Osteocyte (in vitro differentiated cells): ENCODE results near the gene EN1. TPM values are rescaled to one million over a fixed set of nuclear protein-coding genes. Genes with fewer than 3 reads are reported as not detected.

Experiments
- DNase-seq: peaks from one replicate; pipeline ENCODE4 v3.0.0; 2021; ENCODE audit warnings: mixed read lengths; ENCODE audit not compliant: unreplicated experiment; ENCODE audit errors: extremely low spot score
- H3K27ac Mint-ChIP-seq: one replicate; pipeline ENCODE4 v1.8.0; 2021; ENCODE audit warnings: mild to moderate bottlenecking, mixed read lengths; ENCODE audit not compliant: unreplicated experiment
- H3K27me3 Mint-ChIP-seq: one replicate; pipeline ENCODE4 v1.8.0; 2021; ENCODE audit warnings: mixed read lengths; ENCODE audit not compliant: unreplicated experiment
- H3K36me3 Mint-ChIP-seq: one replicate; pipeline ENCODE4 v1.8.0; 2021; ENCODE audit warnings: mixed read lengths; ENCODE audit not compliant: unreplicated experiment
- H3K4me1 Mint-ChIP-seq: one replicate; pipeline ENCODE4 v1.8.0; 2021; ENCODE audit warnings: mixed read lengths; ENCODE audit not compliant: unreplicated experiment
- H3K4me3 Mint-ChIP-seq: one replicate; pipeline ENCODE4 v1.8.0; 2021; ENCODE audit warnings: mild to moderate bottlenecking, moderate library complexity, mixed read lengths; ENCODE audit not compliant: unreplicated experiment
- H3K9me3 Mint-ChIP-seq: one replicate; pipeline ENCODE4 v1.8.0; 2021; ENCODE audit warnings: mixed read lengths; ENCODE audit not compliant: unreplicated experiment
- CTCF ChIP-seq: fragments of 200-600 bp; sonication (generic); IDR thresholded peaks from 2 replicates; pipeline ENCODE4 v1.5.0; 2021; ENCODE audit warnings: antibody characterized with exemption, mild to moderate bottlenecking, moderate library complexity
- total RNA-seq: library from RNA; stranded (reverse); gene quantifications from 2 replicates; pipeline ENCODE4 v1.2.1, GENCODE V29; 2021

Gene EN1
- total RNA-seq, 1 donor from 2014 or later: not detected

DNA sequence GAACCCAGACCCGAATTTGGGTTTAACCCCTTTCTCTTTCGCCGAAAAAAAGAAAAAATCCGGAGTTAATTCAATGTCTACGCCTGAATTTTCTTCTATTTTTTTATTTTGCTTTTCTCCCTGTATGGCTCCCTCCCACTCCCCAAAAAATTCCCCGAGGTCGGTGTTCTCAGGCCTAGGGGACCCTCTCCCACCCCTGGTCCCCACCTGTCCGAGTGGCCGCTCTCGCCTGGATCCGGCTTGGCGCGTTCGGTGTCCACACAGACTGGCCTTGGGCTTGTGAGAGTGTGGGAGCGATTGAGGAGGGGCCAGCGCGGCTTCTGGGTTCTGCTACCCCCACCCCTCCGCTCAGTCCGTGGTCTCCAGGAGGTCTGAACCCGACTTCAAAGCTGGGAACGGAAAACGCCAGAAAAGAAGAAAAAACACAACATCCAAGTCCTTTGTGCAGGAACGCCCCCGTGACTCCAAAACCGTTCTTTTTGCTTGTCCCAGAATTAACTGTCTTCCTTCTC, 5.7 kb upstream of the EN1 start:
- H3K27me3 Mint-ChIP-seq: peaks cover 90% of the 10 kb centered on the region
- H3K9me3 Mint-ChIP-seq: no peaks in the 10 kb centered on the region
- peaks cover 13% of the 10 kb centered on the region for H3K4me1 Mint-ChIP-seq
- no peaks in the 10 kb centered on the region for H3K36me3 Mint-ChIP-seq
- H3K4me3 Mint-ChIP-seq: no peak overlapping the region
- no peak overlapping the region for H3K27ac Mint-ChIP-seq
- no peak for TF ChIP-seq CTCF
- no peak for DNase-seq

DNA sequence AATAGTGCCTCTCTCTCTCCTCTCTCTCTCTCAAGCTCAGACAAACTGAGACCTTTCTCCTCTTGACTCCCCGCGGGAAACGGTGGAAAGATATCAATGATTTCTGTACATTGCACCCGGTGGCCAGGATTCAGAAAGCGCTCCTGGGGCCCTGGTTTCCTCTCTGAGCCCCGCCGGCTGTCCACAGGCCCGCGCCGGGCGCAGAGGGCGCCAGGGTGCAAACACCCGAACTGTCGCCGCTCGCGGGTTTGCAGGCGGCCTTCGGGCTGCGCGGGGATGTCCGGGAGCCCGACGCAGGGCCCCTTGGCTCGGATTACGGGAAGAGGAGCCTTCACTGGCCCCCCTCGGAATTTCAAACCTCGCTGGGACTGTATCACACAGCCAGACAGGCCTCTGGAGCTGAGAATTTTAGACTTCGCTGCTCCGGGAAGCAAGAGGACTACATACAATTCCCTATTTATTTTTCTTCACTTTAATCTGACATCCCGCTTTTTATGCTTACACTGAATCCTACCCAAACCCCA, 5.2 kb upstream of the EN1 start:
- Mint-ChIP-seq H3K27me3 (peaks cover 88% of the 10 kb centered on the region), H3K27ac (no peak overlapping the region), H3K4me1 (peaks cover 15% of the 10 kb centered on the region), H3K9me3 (no peaks in the 10 kb centered on the region), H3K4me3 (no peak overlapping the region), H3K36me3 (no peaks in the 10 kb centered on the region)
- no peak for TF ChIP-seq CTCF
- DNase-seq: no peak

DNA sequence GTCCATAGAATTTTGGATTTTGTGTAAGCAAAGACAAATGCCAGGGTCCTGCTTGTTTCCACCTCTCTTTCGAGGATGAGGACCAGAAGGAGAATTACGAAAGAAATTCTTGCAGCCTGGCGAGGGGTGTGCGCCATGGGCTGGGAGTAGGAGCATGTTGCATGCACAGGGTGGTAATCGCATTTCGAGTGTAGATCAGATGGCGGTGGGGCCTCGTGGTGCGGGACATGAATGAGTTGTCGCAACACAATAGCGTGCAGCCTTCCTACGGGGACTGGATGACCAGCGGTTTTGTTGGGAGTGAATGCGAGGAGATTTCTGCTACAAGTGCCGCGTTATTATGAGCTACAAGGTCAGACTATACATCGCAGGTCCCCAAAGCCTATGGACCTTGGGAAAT, 4.2 kb upstream of the EN1 start:
- Mint-ChIP-seq H3K4me3 (no peak overlapping the region), H3K27ac (no peak overlapping the region), H3K9me3 (no peaks in the 10 kb centered on the region), H3K27me3 (peaks cover 89% of the 10 kb centered on the region), H3K4me1 (peaks cover 19% of the 10 kb centered on the region), H3K36me3 (no peaks in the 10 kb centered on the region)
- no peak for DNase-seq
- TF ChIP-seq CTCF: no peak

GRCh38 chr2:118850901-118851415, 3.5 kb upstream of the EN1 start:
- Mint-ChIP-seq H3K9me3 (no peaks in the 10 kb centered on the region), H3K36me3 (no peaks in the 10 kb centered on the region), H3K4me3 (no peak overlapping the region), H3K27me3 (peaks cover 85% of the 10 kb centered on the region), H3K27ac (no peak overlapping the region), H3K4me1 (peaks cover 19% of the 10 kb centered on the region)
- DNase-seq: no peak
- no peak for TF ChIP-seq CTCF

GRCh38 chr2:118850168-118850900, 2.9 kb upstream of the EN1 start:
- H3K27me3 Mint-ChIP-seq: peaks cover 86% of the 10 kb centered on the region
- no peak overlapping the region for H3K27ac Mint-ChIP-seq
- no peak for TF ChIP-seq CTCF
- peaks cover 20% of the 10 kb centered on the region for H3K4me1 Mint-ChIP-seq
- H3K9me3 Mint-ChIP-seq: no peaks in the 10 kb centered on the region
- no peak overlapping the region for H3K4me3 Mint-ChIP-seq
- peak; percentile 60 for DNase-seq
- H3K36me3 Mint-ChIP-seq: no peaks in the 10 kb centered on the region
